Tibial artery (tissue), 4 donors: Measurements from ENCODE around the gene KCNQ1.
A peak's percentile ranks its signal among the peaks of the same experiment; 100 is the strongest.

Source experiments
- DNase-seq, 2 donors: peaks; one replicate each; pipeline ENCODE4 v3.0.0-alpha.2; 2019
- H3K27ac ChIP-seq, 2 donors: fragments of 200-600 bp; sonication (generic) in 1 of 2; 1 replicate in 1 of 2; 2 replicates in 1 of 2; pipeline ENCODE4 v1.5.1; 2018 to 2019; ENCODE audit warnings: mild to moderate bottlenecking in 1 of 2
- H3K27me3 ChIP-seq, 2 donors: fragments of 200-600 bp; sonication (generic) in 1 of 2; one replicate each; pipeline versions ENCODE4 v1.5.1 to v1.6.0; 2016 to 2019
- H3K36me3 ChIP-seq, 3 donors: fragments of 200-600 bp; sonication (generic) in 2 of 3; one replicate each; pipeline ENCODE4 v1.5.1; 2016 to 2019; ENCODE audit warnings: mild to moderate bottlenecking in 2 of 3
- H3K4me1 ChIP-seq, 4 donors: fragments of 200-600 bp; sonication (generic) in 2 of 4; 1 replicate in 3 of 4; 2 replicates in 1 of 4; pipeline ENCODE4 v1.5.1; 2016 to 2019
- H3K4me3 ChIP-seq, 2 donors: fragments of 200-600 bp; sonication (generic) in 1 of 2; 1 replicate in 1 of 2; 2 replicates in 1 of 2; pipeline ENCODE4 v1.5.1; 2018 to 2019; ENCODE audit warnings: mild to moderate bottlenecking in 2 of 2
- H3K9me3 ChIP-seq, 3 donors: fragments of 200-600 bp; sonication (generic) in 1 of 3; one replicate each; pipeline ENCODE4 v1.5.1; 2016 to 2019
- intact Hi-C: fragments of 100-400 bp; cut with DNase I; formaldehyde crosslinking; loops from one replicate; pipeline ENCODE4 v1.15.0; 2023; ENCODE audit warnings: low total_unique reads
- TF ChIP-seq, protein P1 (sequence below), 2 experiments: fragments of 200-600 bp in 1 of 2; fragments of 450-650 bp in 1 of 2; IDR thresholded peaks; one replicate each; pipeline ENCODE4 v1.5.1; 2017 to 2019; ENCODE audit warnings: antibody characterized with exemption in 2 of 2, mild to moderate bottlenecking in 1 of 2, moderate library complexity in 1 of 2

The KCNQ1 gene

DNA sequence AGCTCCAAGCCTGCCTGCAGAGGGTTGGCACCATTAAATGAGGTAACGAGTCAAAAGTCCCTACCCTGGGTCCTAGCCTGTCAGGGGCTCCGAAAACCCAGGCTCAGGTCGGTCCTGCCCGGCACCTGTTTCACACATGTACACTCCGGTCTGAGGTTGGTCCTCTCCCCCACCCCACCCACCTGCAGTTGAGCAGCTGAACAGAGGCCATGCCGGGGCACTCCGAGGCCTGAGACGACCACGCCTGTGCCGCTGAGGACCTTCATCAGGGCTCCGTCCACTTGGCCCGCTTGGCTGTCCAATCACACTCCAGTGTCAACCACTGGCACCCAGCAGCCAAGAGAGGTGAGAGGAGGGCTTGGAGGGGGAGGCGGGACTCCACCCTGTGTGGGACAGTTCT is 42.7 kb upstream of the KCNQ1 start:
- no peak for DNase-seq
- intact Hi-C loops = loop anchor here (10.0 kb wide), 1 partner anchor 503 kb away; a partner anchor contains a TSS
- peak overlapping the region in 1 of 2 donors; percentile 80 for H3K4me3 ChIP-seq
- peaks cover 0 to 31% (median 26%) of the 10 kb centered on the region in 4 donors for H3K4me1 ChIP-seq
- no peaks in the 10 kb centered on the region for H3K27me3 ChIP-seq
- peaks cover 15 to 44% (median 25%) of the 10 kb centered on the region in 3 donors for H3K36me3 ChIP-seq
- H3K9me3 ChIP-seq = no peaks in the 10 kb centered on the region
- TF ChIP-seq, protein P1, sequence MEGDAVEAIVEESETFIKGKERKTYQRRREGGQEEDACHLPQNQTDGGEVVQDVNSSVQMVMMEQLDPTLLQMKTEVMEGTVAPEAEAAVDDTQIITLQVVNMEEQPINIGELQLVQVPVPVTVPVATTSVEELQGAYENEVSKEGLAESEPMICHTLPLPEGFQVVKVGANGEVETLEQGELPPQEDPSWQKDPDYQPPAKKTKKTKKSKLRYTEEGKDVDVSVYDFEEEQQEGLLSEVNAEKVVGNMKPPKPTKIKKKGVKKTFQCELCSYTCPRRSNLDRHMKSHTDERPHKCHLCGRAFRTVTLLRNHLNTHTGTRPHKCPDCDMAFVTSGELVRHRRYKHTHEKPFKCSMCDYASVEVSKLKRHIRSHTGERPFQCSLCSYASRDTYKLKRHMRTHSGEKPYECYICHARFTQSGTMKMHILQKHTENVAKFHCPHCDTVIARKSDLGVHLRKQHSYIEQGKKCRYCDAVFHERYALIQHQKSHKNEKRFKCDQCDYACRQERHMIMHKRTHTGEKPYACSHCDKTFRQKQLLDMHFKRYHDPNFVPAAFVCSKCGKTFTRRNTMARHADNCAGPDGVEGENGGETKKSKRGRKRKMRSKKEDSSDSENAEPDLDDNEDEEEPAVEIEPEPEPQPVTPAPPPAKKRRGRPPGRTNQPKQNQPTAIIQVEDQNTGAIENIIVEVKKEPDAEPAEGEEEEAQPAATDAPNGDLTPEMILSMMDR (IDR thresholded peaks at IDR 0.05) = no peak
- H3K27ac ChIP-seq = no peak overlapping the region

DNA sequence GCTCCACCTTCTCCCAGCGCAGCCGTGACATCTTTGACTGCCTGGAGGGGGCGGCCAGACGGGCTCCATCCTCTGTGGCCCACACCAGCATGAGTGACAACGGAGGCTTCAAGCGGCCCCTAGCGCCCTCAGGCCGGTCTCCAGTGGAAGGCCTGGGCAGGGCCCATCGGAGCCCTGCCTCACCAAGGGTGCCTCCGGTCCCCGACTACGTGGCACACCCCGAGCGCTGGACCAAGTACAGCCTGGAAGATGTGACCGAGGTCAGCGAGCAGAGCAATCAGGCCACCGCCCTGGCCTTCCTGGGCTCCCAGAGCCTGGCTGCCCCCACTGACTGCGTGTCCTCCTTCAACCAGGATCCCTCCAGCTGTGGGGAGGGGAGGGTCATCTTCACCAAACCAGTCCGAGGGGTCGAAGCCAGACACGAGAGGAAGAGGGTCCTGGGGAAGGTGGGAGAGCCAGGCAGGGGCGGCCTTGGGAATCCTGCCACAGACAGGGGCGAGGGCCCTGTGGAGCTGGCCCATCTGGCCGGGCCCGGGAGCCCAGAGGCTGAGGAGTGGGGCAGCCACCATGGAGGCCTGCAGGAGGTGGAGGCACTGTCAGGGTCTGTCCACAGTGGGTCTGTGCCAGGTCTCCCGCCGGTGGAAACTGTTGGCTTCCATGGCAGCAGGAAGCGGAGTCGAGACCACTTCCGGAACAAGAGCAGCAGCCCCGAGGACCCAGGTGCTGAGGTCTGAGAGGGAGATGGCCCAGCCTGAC is 41.7 kb upstream of the KCNQ1 start:
- peaks cover 0 to 3% of the 10 kb centered on the region in 2 donors for H3K27me3 ChIP-seq
- H3K36me3 ChIP-seq = peaks cover 13 to 37% (median 23%) of the 10 kb centered on the region in 3 donors
- no peaks in the 10 kb centered on the region for H3K9me3 ChIP-seq
- DNase-seq = no peak
- no peak overlapping the region for H3K4me3 ChIP-seq
- H3K4me1 ChIP-seq = peaks cover 0 to 31% (median 26%) of the 10 kb centered on the region in 4 donors
- intact Hi-C loops = loop anchor here (10.0 kb wide), 1 partner anchor 502 kb away; a partner anchor contains a TSS
- no peak overlapping the region for H3K27ac ChIP-seq
- TF ChIP-seq, protein P1 (IDR thresholded peaks at IDR 0.05) = no peak

DNA sequence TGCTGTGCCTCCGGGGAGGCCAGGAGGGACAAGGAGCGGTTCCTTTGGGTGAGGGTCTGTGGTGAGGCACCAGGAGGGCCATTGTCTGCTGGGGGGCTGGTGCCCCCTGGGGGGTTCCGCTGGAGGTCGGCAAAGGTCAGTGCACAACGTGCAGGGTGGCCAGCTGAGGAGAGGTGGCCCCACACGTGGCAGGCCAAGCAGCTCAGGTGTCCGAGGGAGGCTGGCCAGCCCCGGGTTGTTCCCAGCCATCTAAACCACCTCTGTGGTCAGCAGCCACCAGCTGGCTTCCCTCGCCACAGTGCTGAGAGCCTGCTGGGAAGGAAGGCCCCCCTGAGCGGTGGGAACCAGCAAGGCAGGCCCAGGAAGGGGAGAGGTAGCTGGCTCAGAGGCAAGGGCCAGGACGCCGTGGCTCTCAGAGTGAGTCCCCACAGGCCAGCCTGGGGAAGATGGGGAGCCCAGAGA is 40.0 kb upstream of the KCNQ1 start:
- Histone ChIP-seq H3K9me3 (no peaks in the 10 kb centered on the region), H3K36me3 (peaks cover 13 to 31% (median 23%) of the 10 kb centered on the region in 3 donors), H3K27me3 (peaks cover 0 to 15% of the 10 kb centered on the region in 2 donors), H3K27ac (no peak overlapping the region), H3K4me1 (peaks cover 0 to 19% (median 14%) of the 10 kb centered on the region in 4 donors), H3K4me3 (no peak overlapping the region)
- intact Hi-C loops = loop anchor here (5.0 to 10.0 kb wide), 2 partner anchors 32 to 500 kb away; a partner anchor contains a TSS
- no peak for DNase-seq
- TF ChIP-seq, protein P1 (IDR thresholded peaks at IDR 0.05) = no peak

DNA sequence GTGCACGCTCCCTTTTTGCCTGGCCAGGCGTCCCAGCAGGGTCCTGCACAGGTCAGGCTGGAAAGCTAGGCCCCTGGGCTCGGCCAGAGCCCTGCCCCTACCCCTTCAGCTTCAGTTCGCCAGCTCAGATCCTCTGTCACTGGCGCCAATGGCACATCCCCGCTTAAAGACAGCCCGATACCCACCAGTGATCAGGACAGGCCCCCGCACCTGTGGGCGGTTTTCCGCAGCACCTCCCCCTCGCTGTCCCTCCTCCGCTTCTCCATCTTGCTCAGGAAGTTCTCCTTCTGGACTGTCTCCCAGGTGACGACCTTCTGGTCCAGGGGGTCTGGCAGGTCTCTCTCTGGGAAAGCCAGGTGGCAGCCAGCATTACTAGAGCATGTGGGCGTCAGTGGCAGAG is 38.4 kb upstream of the KCNQ1 start:
- Histone ChIP-seq H3K9me3 (no peaks in the 10 kb centered on the region), H3K4me1 (peaks cover 0 to 12% (median 10%) of the 10 kb centered on the region in 4 donors), H3K4me3 (no peak overlapping the region), H3K36me3 (peaks cover 13 to 31% (median 23%) of the 10 kb centered on the region in 3 donors), H3K27me3 (peaks cover 0 to 32% of the 10 kb centered on the region in 2 donors), H3K27ac (no peak overlapping the region)
- DNase-seq = no peak
- intact Hi-C loops = loop anchor here (5.0 to 10.0 kb wide), 2 partner anchors 34 to 498 kb away; a partner anchor contains a TSS
- TF ChIP-seq, protein P1 (IDR thresholded peaks at IDR 0.05) = no peak

DNA sequence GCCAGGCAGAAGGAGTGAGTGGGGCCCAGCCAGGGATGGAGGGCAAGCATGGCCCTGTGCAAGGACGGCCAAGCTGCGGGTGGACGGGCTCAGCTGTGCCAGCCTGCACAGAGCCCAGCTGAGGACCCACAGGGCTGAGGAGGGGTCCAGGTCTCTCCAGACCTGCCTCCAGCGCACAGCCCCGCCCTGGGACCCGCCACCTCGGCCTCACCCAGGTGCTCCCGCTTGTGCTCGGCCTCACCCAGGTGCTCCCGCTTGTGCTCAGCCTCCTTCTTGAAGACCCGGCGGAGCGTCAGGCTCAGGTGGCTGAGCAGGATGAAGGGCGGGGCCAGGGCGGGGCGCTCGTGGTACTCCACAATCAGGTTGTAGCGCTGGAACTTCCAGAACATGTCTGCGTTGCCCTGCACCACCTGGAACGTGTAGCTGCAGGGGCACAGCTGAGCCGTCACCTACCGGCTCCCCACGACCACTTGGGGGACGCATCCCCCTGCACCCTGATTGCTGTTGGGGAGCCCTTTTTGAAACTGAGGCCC is 37.9 kb upstream of the KCNQ1 start:
- H3K4me1 ChIP-seq = peaks cover 0 to 7% (median 5%) of the 10 kb centered on the region in 4 donors
- no peak overlapping the region for H3K27ac ChIP-seq
- peaks cover 0 to 37% of the 10 kb centered on the region in 2 donors for H3K27me3 ChIP-seq
- peaks cover 13 to 31% (median 22%) of the 10 kb centered on the region in 3 donors for H3K36me3 ChIP-seq
- no peaks in the 10 kb centered on the region for H3K9me3 ChIP-seq
- intact Hi-C loops = loop anchor here (5.0 to 10.0 kb wide), 2 partner anchors 35 to 498 kb away; a partner anchor contains a TSS
- no peak overlapping the region for H3K4me3 ChIP-seq
- no peak for DNase-seq
- TF ChIP-seq, protein P1 (IDR thresholded peaks at IDR 0.05) = no peak
